ENCODE measurements around the gene CALU.

CALU gene

GRCh38 chr7:128752251-128752650 lies 13.1 kb downstream of the CALU start:
- no peak for DNase-seq (ENCODE audit: low spot score)

- no peak for DNase-seq (ENCODE audit: low spot score)
Observed at GRCh38 chr7:128755075-128755818, 16.1 kb downstream of the CALU start.

- peak; percentile 66 for DNase-seq (ENCODE audit: low spot score)
Observed at GRCh38 chr7:128755819-128756476, 16.8 kb downstream of the CALU start.

GRCh38 chr7:128757203-128757602 lies 18.0 kb downstream of the CALU start:
- no peak for DNase-seq (ENCODE audit: low spot score)

GRCh38 chr7:128758553-128758952 lies 19.4 kb downstream of the CALU start:
- no peak for DNase-seq (ENCODE audit: low spot score)

GRCh38 chr7:128759242-128759641 lies 20.1 kb downstream of the CALU start:
- DNase-seq (ENCODE audit: low spot score) = no peak

- no peak for DNase-seq (ENCODE audit: low spot score)
Observed at GRCh38 chr7:128763541-128763940, 24.4 kb downstream of the CALU start.

GRCh38 chr7:128767475-128768110 lies 28.4 kb downstream of the CALU start:
- no peak for DNase-seq (ENCODE audit: low spot score)

- no peak for DNase-seq (ENCODE audit: low spot score)
Observed at GRCh38 chr7:128770233-128770632, 31.1 kb downstream of the CALU start.

GRCh38 chr7:128773604-128774003 lies 34.4 kb downstream of the CALU start:
- DNase-seq (ENCODE audit: low spot score) = no peak

GRCh38 chr7:128774029-128774689 lies 35.0 kb downstream of the CALU start:
- DNase-seq (ENCODE audit: low spot score) = no peak

GRCh38 chr7:128774921-128775320 lies 35.8 kb downstream of the CALU start:
- no peak for DNase-seq (ENCODE audit: low spot score)

GRCh38 chr7:128775744-128776474 lies 36.8 kb downstream of the CALU start, which contains the start of gene OPN1SW:
OPN1SW (minus strand) TSS chr7:128775794; CDS start chr7:128775781, 13 bp downstream.
- DNase-seq (ENCODE audit: low spot score) = no peak

- no peak for DNase-seq (ENCODE audit: low spot score)
Observed at GRCh38 chr7:128777156-128778123, 38.3 kb downstream of the CALU start.

GRCh38 chr7:128778946-128779345 lies 39.8 kb downstream of the CALU start:
- DNase-seq (ENCODE audit: low spot score) = no peak

GRCh38 chr7:128781126-128781525 lies 42.0 kb downstream of the CALU start:
- peak; percentile 76 for DNase-seq (ENCODE audit: low spot score)

- DNase-seq (ENCODE audit: low spot score) = no peak
Observed at GRCh38 chr7:128781851-128782250, 42.7 kb downstream of the CALU start.

- DNase-seq (ENCODE audit: low spot score) = peak; percentile 80
Observed at GRCh38 chr7:128783143-128783861, 44.1 kb downstream of the CALU start.

GRCh38 chr7:128785738-128786137 lies 46.6 kb downstream of the CALU start:
- no peak for DNase-seq (ENCODE audit: low spot score)
